Activated naive CD4-positive, alpha-beta T cell treated with anti-CD3 and anti-CD28 coated beads for 36 hours (primary cell): Measurements from ENCODE around the gene AP1M2. TPM values are rescaled to one million over a fixed set of nuclear protein-coding genes. Genes with fewer than 3 reads are reported as not detected.

ENCODE experiments used
- CTCF ChIA-PET: fragments of 350-600 bp; sonication (Branson Sonifier 250); formaldehyde crosslinking; loops from one replicate; lab custom pipeline; 2021; ENCODE audit warnings: antibody characterized with exemption; lab: Charles Lee
- DNase-seq: peaks from one replicate; pipeline ENCODE4 v3.0.0-alpha.2; 2020
- H3K27ac Mint-ChIP-seq: one replicate; pipeline ENCODE4 v1.8.0; 2021; ENCODE audit warnings: mild to moderate bottlenecking, mixed read lengths
- H3K27me3 Mint-ChIP-seq: one replicate; pipeline ENCODE4 v1.8.0; 2021; ENCODE audit warnings: low read depth, mixed read lengths
- H3K36me3 Mint-ChIP-seq: one replicate; pipeline ENCODE4 v1.8.0; 2021; ENCODE audit warnings: low read depth, mixed read lengths
- H3K4me1 Mint-ChIP-seq: one replicate; pipeline ENCODE4 v1.8.0; 2021; ENCODE audit warnings: low read depth, mixed read lengths
- H3K4me3 Mint-ChIP-seq: one replicate; pipeline ENCODE4 v1.8.0; 2021; ENCODE audit warnings: mild to moderate bottlenecking, moderate library complexity, mixed read lengths
- H3K9me3 Mint-ChIP-seq: one replicate; pipeline ENCODE4 v1.8.0; 2021; ENCODE audit warnings: mixed read lengths
- intact Hi-C: fragments of 100-400 bp; cut with micrococcal nuclease; formaldehyde crosslinking; loops from one replicate; pipeline ENCODE4 v1.15.1; 2023
- microRNA-seq: library from miRNA; unstranded; fragments of <30 nt; microRNA quantifications from one replicate; pipeline ENCODE4 v1.2.0, GENCODE V29; 2022; ENCODE audit warnings: borderline microRNAs expressed, borderline replicate concordance
- total RNA-seq, 2 experiments: library from RNA; stranded (reverse); gene quantifications; one replicate each; pipeline ENCODE4 v1.2.3, GENCODE V29; 2021

Gene AP1M2
- total RNA-seq, 2 experiments from 2014 or later = not detected

DNA sequence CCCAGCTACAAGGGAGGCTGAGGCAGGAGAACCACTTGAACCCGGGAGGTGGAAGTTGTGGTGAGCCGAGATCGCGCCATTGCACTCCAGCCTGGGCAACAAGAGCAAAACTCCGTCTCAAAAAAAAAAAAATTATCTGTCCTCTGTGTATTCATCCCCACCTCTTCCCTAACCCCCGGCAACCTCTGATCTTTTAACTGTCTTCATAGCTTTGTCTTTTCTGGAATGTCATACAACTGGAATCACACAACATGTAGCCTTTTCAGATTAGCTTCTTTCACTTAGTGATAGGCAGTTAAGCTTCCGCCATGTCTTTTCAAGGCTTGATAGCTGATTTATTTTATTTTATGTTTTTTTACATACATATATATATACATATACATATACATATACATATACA lies 61.5 kb downstream of the AP1M2 start:
- CTCF ChIA-PET = interaction anchor here (0.5 to 0.7 kb wide), 2 partner anchors 16 to 17 kb away, joined by 3 to 4 read pairs; no protein-coding TSS in a partner anchor
- DNase-seq = no peak
- Mint-ChIP-seq H3K4me1 (no peaks in the 10 kb centered on the region), H3K27ac (no peak overlapping the region), H3K9me3 (no peaks in the 10 kb centered on the region), H3K4me3 (no peak overlapping the region), H3K27me3 (no peaks in the 10 kb centered on the region), H3K36me3 (no peaks in the 10 kb centered on the region)
- intact Hi-C loops = no loop called here

GRCh38 chr19:10523135-10523636 lies 63.9 kb downstream of the AP1M2 start:
- intact Hi-C loops = no loop called here
- peaks cover 19% of the 10 kb centered on the region for H3K27me3 Mint-ChIP-seq
- no peak for DNase-seq
- H3K9me3 Mint-ChIP-seq = no peaks in the 10 kb centered on the region
- no peaks in the 10 kb centered on the region for H3K36me3 Mint-ChIP-seq
- CTCF ChIA-PET = interaction anchor here (0.6 to 1.1 kb wide), 3 partner anchors 50 to 341 kb away, joined by 3 to 4 read pairs (median 3); no protein-coding TSS in a partner anchor
- no peak overlapping the region for H3K27ac Mint-ChIP-seq
- H3K4me1 Mint-ChIP-seq = peaks cover 14% of the 10 kb centered on the region
- H3K4me3 Mint-ChIP-seq = no peak overlapping the region

Small RNAs within 50 kb of the gene (microRNA-seq; reads per million reads assigned to microRNA genes)
- not detected for gene MIR1238

Other genes with a start within 250 kb of the AP1M2 start
- 100 to 1,000 TPM; 109 to 114 TPM for gene ICAM3, start 247.7 kb downstream of the AP1M2 start, total RNA-seq
- 100 to 1,000 TPM; 175 to 190 TPM for gene TYK2, start 206.7 kb downstream of the AP1M2 start, total RNA-seq
- 100 to 1,000 TPM; 158 to 164 TPM for gene CDC37, start 183.8 kb downstream of the AP1M2 start, total RNA-seq
- gene PDE4A, start 166.8 kb downstream of the AP1M2 start, total RNA-seq = 1 to 10 TPM; 5.5 TPM
- gene KEAP1, start 84.0 kb downstream of the AP1M2 start, total RNA-seq = 10 to 100 TPM; 60.0 to 63.8 TPM
- gene S1PR5, start 69.9 kb downstream of the AP1M2 start, total RNA-seq = not detected
- gene ATG4D, start 43.4 kb downstream of the AP1M2 start, total RNA-seq = 10 to 100 TPM; 21.6 to 22.5 TPM
- 10 to 100 TPM; 50.2 to 51.7 TPM for gene KRI1, start 21.3 kb downstream of the AP1M2 start, total RNA-seq
- gene CDKN2D, start 18.3 kb downstream of the AP1M2 start, total RNA-seq = 10 to 100 TPM; 69.2 to 75.2 TPM
- gene SLC44A2, start 38.2 kb upstream of the AP1M2 start, total RNA-seq = 10 to 100 TPM; 81.5 to 83.2 TPM
- gene ILF3, start 67.0 kb upstream of the AP1M2 start, total RNA-seq = 100 to 1,000 TPM; 399 to 408 TPM
- gene QTRT1, start 114.1 kb upstream of the AP1M2 start, total RNA-seq = 10 to 100 TPM; 48.9 to 51.3 TPM
- gene DNM2, start 130.8 kb upstream of the AP1M2 start, total RNA-seq = 100 to 1,000 TPM; 144 to 148 TPM
- 10 to 100 TPM; 15.3 to 16.7 TPM for gene TMED1, start 248.9 kb upstream of the AP1M2 start, total RNA-seq